RKO (cell line): ENCODE results near the gene TBX4.
"Not testable (repeated sequence)": the region's sequence is repeated elsewhere in the genome, so short reads cannot be mapped to it uniquely, and the experiment has no call there.

Experiments used
- DNase-seq: peaks from one replicate; pipeline ENCODE4 v3.0.0-alpha.2; 2016; ENCODE audit warnings: low spot score

Gene TBX4

DNA sequence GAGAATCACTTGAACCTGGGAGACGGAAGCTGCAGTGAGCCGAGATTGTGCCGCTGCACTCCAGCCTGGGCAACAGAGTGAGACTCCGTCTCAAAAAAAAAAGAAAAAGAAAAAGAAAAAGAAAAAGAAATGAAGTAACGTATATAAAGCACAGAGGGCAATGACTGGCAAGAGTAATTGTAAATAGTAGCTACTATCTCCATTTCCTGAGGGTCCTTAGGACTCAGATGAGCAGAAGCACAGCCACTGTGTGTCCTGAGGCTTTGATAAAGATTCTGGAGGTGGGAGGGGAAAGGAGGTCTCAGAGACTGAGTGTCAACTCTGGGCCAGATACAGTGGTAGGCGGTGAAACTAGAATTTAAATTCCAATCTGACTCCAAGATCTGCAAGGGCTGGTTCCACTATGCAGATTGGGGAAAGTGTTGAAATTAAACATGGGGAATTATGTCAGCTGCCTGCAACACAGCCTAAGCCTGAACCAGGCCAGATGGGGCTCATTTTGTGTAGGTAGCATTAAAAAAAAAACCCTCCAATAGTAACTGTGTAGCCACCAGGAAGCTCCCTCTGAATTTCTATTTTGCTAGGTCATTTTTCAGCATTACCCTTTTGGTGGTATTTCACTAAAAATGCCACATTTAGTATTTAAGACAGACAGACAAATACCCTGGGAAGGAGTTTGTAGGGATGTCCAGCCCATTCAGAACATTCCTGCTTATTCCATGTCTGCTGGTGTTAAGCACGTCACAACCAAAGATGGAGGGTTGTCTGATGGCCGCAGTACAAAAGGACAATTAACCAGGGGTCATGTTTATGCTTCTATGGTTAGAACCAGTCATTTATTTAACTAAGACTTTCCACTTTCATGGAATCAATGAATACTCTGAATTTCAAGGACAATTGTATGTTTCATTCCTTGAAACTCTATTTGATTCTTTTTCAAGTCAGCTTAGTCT is 46.1 kb downstream of the TBX4 start:
- DNase-seq: no peak

DNA sequence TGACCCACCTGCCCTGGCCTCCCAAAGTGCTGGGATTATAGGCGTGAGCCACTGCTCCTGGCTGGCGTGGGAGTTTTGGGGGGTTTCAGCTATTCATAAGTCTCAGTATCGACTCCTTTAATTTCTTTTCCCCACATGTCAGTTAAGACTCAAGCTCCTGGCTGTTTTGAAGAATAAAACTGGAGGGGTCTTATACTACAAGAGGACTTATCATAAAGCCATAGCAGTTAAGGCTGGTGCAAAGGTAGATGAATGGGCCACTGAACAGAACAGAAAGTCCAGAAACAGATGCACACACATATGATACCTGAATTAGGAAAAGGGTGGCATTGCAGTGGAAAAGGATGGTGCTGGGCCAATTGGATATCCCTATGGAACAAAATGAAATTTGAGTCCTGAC is 47.4 kb downstream of the TBX4 start:
- DNase-seq: no peak

DNA sequence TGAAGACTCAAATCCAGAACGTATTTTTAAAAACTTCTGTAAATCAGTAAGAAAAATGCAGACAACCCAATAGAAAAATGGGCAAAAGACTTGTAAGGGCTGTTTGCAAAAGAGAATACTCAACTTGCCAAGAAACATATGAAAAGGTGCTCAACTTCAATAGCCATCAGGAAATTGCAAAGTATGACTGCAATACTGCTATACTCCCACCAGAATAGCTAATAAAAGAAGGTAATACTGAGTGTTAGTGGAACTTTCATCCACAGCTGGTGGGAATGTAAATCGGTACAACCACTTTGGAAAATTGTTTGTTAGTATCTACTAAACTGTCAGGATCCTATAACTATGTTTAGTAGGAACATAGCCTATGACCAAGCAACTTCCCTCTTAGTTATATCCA is 48.1 kb downstream of the TBX4 start:
- no peak for DNase-seq

DNA sequence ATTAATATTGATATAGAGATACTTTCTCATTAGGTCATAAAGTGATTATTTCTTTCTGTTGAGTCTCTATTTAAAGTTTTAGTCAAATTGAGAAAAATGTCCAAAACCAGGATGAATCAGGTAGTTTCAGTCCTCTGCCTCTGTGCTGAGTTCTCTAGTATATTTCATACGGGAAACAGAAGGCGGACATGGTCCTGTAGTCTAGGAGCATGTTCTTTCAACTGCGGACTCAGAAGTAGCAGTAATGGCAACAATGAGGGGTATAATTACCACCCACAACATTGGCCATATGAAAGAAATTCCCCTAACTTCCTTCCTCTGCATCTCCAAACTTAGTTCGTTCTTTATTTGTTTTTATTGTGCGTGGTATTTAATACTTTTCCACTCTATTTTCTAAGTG is 50.1 kb downstream of the TBX4 start:
- DNase-seq: no peak

DNA sequence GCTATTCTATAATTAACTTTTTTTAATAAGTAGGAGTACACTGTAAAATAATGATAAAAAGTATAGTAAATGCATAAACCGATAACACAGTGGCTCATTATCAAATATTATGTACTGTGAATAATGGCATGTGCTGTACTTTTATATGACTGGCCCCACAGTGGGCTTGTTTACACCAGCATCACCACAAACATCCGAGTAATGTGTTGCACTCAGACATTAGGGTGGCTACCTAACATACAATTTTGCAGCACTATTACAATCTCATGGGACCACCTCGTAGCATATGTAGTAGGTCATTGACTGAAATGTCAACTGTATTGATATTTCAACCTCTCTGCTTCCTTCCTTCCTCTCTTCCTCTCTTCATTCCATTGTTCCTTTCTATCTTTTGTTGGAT is 51.7 kb downstream of the TBX4 start:
- DNase-seq: no peak

DNA sequence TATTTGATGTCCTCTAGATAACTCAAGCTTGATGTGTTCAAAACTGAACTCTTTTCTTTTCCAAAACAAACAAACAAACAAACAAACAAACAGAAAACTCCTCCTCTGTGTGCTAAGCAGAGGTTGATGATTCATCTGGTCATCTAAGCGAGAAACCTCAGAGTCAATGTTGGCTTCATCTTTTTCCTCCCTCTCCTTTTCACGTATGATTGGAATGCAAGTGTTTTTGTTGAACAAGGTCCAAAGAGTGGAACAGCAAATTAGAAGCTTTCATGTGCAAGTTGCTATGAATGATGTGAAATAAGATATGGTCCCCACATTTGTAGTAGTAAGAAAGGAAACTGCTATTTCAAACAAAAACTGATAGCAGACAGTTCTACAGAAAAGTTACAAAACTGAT is 52.5 kb downstream of the TBX4 start:
- DNase-seq: no peak

DNA sequence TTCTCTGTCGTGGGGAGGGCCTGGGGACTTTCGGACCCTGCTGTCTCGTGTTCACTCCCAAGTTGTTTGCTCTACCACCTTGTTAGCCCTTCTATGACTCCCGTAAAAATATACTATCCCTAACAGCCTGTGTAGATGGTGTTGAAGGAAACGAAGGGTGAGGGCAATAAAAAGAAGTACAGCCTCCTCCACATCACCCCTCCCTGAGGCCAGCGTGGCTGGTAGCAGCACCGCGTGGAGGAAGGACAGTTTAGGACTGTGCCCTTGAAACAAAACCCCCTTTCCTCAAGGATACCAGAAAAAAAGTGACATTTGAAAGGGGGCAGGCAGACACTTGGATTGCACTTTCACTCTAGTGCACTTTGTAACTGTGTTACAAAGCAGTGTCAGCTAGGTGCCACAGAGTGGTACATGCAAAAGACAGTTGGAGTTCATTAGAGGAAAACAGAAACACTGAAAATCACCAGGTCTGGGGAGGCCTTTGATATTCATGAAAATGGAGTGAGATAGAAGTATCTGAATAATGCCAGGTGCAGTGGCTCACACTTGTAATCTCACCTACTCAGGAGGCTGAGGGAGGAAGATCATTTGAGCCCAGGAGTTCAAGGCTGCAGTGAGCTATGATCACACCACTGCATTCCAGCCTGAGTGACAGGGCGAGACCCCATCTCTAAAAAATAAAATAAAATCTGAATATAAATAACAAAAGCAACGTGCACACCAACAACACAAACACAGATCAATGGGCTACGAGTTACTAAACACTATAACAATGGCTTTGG is 53.8 kb downstream of the TBX4 start:
- DNase-seq: no peak

DNA sequence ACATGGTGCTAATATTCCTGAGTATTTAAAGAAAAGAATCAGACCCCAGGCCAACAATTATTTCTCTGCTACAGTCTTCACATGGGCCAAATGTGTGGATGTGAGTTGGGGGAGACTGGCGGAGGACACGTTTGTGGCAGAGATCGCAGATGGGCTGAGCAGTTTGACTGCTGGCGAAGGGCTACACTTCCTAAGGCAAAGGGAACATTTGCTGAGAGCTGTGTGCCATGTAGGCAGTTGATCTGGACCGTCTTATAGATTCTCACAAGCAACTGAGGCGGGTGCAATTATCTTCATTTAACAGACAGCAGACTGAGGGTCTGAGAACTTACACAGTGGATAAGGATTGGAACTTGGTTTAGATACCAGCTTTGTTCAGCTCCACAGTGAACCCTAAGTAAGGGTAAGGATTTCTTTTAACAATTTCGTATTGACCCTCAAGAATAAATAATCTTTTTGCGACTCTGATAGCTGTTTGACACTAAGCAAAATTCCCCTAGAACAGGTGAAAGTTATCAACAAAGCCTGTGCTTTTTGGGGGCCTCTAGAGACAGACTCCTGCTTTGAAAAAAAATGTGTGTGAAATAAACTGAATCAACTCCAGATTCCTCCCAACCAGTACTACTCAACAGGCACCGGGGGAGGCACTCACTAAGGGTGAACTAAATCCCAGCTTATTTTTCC is 55.3 kb downstream of the TBX4 start:
- no peak for DNase-seq

DNA sequence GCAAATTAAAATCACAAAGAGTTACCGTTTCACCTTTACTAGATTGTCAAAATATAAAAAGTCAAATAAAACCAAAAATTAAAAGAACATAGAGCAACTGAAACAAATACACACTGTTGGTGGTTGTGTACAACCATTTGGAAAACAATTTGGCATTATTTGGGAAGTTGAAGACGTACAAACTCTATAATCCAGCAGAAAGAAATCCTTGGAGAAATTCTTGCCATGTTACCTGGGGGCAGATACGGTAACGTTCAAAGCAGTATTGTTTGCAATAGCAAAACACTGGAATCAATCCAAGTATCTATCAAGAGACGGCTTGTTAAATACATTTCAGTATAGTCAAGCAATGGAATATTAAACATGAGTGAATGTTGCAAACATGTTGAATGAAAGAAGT is 56.7 kb downstream of the TBX4 start:
- DNase-seq: no peak

DNA sequence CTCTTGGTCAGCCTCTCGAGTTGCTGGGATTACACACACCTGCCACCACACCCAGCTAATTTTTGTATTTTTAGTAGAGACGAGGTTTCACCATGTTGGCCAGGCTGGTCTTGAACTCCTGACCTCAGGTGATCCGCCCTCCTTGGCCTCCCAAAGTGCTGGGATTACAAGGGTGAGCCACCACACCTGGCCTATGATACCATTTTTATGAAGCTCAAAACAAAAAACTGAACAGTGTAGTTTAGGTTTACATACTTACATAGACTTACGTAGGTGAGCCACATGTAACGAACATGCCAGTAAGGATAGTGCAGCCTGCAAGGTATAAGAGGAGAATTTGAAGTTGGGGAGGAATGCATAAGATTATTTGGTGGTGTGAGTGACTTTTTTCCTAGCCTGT is 57.2 kb downstream of the TBX4 start:
- DNase-seq: not testable (repeated sequence)

DNA sequence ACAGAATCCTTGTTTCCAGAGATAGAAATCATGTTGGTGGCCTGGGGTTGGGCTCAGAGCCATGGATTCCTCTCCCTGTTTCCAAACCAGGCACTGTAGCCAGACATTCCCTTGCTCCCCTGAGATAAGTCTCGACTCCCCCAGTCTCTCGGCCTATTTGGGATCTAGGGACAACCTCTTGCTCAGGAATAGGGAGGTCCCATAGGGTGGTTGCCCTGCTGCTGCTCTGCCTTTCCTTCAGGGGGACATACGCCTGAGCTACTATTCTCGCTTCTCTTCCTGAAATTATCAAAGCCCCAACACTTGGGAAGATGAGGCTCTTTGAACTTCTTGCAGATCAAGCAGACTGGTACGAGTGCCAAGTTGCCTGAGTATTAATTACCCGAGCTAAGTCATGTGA is 58.0 kb downstream of the TBX4 start:
- DNase-seq: no peak

DNA sequence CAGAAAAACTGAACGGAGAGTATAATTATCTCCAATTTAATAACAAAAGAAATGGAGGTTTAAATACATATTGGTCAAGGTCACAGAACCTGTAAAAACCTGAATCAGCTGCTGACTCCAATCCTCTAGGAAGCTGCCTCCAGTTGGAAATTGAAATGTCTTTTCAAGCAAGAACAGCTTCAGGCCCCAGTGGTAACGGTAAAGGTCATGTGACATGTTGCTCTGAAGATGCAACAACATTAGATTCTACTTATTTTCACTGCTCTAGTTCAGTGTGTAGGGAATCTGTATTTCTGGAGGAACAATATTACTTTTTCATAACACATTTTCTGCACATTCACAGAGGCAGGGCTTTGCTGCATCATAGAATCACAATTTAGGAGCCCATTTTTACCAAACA is 58.8 kb downstream of the TBX4 start:
- no peak for DNase-seq

DNA sequence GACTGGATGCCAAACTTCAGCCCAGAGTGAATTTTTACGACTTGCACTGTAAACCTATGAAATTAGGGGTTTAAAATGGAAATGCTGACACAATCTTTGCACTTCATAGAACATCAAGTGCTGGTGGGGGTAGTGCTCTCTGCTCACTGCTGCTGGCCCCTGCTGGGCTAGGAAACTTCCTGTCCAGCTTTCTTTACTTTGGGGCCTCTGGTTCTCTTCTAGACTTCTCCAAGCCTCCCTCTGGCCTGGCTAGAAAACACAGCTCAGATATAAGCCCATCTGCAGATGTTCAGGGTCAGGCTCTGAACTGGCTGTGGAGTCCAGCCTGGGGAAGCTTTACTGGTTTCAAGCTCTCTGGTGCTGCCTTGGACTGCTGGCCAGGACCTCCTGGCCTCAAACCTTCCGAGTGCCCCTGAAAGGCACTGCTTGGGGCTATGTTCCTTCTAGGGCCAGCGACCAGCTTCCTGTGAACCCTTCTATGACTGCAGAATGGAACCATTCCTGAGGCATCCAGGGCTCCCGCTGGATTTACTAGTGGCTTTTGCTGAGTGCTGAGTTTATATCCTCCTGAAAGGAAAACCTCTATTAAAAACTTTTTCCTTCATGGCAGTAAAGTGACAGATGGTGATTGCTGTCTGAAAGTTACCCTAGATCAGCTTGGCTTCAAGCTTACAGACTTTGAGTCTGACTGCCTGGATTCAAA is 59.4 kb downstream of the TBX4 start:
- no peak for DNase-seq

DNA sequence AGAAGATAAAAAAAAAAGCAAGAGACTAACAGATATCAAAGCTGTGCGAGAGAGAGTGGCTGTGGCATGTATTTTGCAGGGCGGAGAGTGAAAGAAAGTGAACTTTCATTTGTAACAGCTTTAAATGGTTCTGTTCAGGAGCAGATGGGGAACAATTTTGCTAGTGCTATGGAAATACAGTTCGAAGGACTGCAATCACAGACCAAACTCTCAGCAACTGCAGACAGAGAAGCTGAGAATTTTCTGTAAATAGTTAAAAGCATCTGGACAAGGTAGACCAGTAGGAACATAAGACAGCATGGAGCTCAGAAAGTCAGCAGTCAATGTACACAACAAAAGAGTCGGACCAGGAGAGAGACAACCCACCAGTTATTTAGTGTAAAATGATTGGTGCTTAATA is 62.3 kb downstream of the TBX4 start:
- no peak for DNase-seq

DNA sequence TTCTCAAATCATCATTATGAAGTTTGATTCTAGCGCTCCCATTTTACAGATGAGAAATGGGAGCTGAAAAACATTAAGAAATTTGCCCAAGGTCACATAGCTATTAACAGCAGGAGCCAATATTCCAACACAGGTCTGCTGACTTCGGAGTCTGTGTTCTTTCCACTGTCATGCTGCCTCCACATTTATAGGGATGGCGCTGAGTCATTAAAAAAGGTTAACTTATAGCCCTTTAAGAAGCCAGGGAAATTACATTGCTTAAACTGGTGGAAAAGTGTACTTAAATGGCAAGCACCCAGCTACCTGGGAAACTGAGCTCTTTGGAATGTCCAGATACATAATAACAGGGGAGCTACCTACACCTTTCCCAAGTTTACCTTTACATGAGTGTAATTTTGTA is 65.0 kb downstream of the TBX4 start:
- no peak for DNase-seq

DNA sequence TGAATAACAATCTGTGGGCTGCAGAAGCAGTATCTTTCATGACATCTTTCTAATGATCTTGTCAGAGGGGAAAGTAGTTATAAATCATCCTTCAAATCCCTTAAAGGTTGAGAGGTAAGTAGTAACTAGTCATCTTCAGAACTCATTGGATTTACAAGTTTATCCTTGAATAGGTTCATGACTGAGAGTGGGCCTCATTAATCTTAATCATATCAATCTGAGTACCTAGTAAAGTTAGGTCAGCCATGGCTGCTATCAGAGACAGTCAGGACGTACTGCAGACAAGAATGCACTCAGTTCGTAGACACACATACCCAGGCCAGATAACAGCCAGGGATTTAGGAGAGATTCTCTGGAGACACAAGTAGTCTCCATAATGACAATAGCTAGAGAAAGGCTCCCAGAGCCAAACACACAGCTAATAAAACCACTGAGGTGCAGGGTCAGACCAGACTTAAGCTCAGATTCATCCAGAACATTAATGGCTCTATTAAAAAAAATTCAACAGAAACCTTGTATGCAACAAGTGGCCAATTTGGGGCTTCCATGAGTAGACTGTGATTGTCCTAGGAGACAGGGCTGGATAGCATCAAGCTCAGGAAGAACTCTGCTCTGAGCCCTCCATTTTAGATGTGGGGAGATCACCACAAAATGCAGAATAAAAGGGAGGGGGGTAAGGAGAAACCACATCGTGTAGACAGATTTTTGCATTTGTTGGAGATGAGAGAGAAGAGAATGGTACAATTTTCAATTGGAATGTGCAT is 65.8 kb downstream of the TBX4 start:
- DNase-seq: no peak

DNA sequence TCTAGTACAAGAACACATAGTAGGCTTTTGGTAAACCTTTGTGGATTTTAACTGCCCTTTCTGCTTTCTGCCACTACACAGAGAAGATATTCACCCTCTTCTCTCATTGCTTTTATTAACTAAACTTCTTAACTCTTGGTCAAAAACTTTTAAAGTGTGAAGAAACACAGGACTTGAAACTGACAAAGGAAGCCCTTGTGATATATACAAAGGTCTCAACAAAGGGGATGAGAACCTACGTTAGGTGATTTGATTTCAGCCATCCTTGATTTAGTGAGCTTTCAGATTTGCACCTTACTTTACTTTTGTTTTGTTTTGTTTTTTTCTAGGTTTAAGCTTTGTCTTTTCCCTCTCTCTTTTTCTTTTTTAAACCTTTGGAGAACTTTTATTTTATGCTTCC is 66.9 kb downstream of the TBX4 start:
- no peak for DNase-seq

DNA sequence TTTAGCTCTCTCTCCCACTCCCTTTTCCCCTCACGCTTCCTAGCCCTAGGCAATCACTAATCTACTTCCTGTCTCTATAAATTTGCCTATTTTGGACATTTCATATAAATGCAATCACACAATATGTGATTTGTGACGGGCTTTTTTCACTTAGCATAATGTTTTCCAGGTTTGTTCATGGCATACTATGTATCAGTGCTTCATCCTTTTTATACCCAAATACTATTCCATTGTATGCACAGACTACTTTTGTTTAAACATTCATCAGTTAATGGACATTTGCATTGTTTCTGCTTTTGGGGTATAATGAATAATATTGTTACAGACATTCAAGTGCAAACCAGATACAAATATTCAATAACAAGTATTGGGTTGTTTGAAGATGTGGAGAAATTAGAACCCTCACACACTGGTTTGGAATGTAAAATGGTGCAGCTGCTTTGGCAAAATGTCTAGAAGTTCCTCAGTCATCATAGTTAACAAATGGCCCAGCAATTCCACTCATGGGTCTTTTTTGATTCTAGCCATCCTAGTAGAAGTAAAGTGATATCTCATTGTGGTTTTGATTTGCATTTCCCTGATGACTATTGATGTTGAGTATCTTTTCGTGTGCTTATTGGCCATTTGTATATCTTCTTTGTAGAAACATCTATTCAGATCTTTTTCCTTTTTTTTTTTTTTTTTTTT is 67.7 kb downstream of the TBX4 start:
- no peak for DNase-seq

DNA sequence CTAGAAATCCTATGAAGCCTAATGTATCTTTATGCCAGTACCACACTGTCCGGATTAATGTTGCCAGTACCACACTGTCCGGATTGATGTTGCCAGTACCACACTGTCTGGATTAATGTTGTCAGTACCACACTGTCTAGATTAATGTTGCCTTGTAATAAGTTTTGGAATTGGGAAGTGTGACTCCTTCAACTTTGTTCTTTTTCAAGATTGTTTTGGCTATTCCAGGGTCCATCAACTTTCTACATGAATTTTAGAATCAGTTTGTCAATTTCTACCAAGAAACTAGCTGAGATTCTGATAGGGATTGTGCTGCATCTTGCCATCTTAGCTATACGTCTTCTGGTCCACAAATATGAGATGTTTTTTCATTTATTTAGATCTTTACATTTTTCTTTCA is 68.7 kb downstream of the TBX4 start:
- no peak for DNase-seq

DNA sequence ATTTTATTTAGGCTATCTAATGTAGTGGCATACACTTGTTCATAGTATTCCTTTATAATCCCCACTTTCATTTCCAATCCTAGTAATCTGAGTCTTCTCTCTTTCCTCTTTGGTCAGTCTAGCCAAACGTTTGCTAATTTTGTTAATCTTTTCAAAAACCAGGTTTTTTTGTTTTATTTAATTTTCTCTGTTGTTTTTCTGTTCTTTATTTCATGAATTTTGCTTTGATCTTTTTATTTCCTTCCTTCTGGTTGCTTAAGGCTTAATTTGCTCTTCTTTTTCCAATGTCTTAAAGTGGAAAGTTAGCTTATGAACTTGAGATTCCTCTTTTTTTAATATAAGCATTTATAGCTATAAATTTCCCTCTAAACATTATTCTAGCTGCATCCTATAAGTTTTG is 69.9 kb downstream of the TBX4 start:
- no peak for DNase-seq

DNA sequence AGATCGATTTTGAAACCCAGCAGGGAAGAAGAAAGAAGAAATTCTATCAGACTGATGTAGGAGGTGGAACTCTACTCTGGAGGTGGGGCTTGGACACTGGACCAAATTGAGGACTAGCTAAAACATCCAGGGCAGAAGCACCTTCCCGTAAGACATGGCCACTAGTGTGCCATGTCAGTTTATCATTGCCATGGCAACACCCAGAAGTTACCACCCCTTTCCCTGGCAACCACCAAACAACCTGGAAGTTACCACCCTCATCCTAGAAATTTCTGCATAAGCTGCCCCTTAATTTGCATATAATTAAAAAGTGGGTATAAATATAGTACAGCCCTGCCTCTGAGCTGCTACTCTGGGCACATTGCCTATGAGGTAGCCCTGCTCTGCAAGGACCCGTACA is 72.1 kb downstream of the TBX4 start:
- no peak for DNase-seq
